Ishikawa (cell line): ENCODE results near the gene WSB1.

Experiments used
- CEBPB ChIP-seq: IDR thresholded peaks from 2 replicates; pipeline ENCODE4 v1.6.1; 2012
- CREB1 ChIP-seq: IDR thresholded peaks from 2 replicates; pipeline ENCODE4 v1.6.1; 2012; ENCODE audit warnings: low read depth
- EGR1 ChIP-seq: IDR thresholded peaks from 2 replicates; pipeline ENCODE4 v1.6.1; 2012
- EP300 ChIP-seq: IDR thresholded peaks from 2 replicates; pipeline ENCODE4 v1.6.1; 2012; ENCODE audit warnings: borderline replicate concordance
- FOXM1 ChIP-seq: IDR thresholded peaks from 2 replicates; pipeline ENCODE4 v1.6.1; 2012; ENCODE audit warnings: low read depth, borderline replicate concordance
- NFIC ChIP-seq: IDR thresholded peaks from 2 replicates; pipeline ENCODE4 v1.6.1; 2012
- RAD21 ChIP-seq: IDR thresholded peaks from 2 replicates; pipeline ENCODE4 v1.6.1; 2012; ENCODE audit warnings: low read depth
- TAF1 ChIP-seq: IDR thresholded peaks from 2 replicates; pipeline ENCODE4 v1.6.1; 2012; ENCODE audit warnings: low read depth, mild to moderate bottlenecking
- TCF12 ChIP-seq: IDR thresholded peaks from 2 replicates; pipeline ENCODE4 v1.6.1; 2012; ENCODE audit warnings: low read depth
- TEAD4 ChIP-seq: IDR thresholded peaks from 2 replicates; pipeline ENCODE4 v1.6.1; 2012
- YY1 ChIP-seq: IDR thresholded peaks from 2 replicates; pipeline ENCODE4 v1.6.1; 2012; ENCODE audit warnings: low read depth
- ZBTB7A ChIP-seq: IDR thresholded peaks from 2 replicates; pipeline ENCODE4 v1.6.1; 2012; ENCODE audit warnings: low read depth
- TF ChIP-seq, protein P1 (sequence below): IDR thresholded peaks from 2 replicates; pipeline ENCODE4 v1.6.1; 2012; ENCODE audit warnings: low read depth, mild to moderate bottlenecking
- TF ChIP-seq, protein P2 (sequence below): IDR thresholded peaks from 2 replicates; pipeline ENCODE4 v1.6.1; 2012
- TF ChIP-seq, protein P3 (sequence below): IDR thresholded peaks from 2 replicates; pipeline ENCODE4 v1.6.1; 2012

The WSB1 gene

DNA sequence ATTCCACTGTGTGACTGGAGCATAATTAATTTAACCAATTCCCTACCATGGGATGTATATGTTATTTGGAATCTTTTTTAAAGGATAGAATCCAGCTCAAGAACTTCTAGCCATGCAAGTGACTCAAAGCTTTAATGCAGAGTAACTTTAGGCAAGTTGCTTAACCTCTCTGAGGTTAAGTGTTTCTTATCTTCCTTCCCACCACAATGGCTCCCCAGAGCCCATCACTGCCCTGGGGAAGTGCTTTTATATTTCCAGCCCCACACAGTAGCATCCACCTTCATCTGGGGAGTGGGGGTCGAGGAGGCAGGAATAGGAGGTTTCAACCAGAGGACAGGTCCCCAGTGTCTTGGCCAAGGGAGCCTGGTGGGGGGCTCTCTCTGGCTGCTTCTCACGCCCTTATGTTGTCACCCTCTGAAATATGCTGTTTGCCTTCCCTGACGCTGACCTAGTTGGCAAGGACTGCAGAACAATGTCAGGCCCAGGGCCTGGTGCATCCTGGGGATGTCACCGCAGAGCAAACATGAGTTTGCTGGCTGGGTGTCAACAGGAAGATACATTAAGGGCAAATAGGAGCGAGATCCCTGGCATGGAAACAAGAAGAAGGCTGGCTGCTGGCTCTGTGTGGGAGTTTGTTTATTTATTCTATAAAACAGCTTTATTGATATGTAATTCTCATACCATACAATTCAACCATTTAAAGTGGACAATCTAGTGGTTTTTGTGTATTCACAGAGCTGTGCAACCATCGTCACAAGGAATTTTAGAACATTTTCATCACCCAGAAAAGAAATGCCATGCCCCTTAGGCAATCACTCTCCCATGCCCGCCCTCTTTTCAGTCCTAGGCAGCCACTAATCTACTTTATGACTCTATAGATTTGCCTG, 46.6 kb upstream of the WSB1 start:
- TF ChIP-seq EP300 (no peak), NFIC (peak; percentile 32; the same call in 1 of the 2 replicates)

DNA sequence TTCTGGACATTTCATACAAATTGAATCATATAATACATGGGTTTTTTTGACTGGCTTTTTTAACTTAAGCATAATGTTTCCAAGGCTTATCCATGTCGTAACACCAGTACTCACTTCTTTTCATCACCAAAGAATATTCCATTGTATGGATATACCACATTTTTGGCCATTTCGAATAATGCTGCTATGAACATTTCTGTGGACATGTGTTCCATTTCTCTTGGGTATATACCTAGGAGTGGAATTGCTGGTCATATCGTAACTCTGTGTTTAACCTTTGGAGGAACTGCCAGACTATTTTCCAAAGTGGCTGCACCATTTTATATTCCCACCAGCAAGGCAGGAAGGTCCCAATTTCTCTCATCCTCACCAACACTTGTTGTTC, 46.0 kb upstream of the WSB1 start:
- TF ChIP-seq ZBTB7A (no peak), NFIC (no peak), YY1 (no peak)

DNA sequence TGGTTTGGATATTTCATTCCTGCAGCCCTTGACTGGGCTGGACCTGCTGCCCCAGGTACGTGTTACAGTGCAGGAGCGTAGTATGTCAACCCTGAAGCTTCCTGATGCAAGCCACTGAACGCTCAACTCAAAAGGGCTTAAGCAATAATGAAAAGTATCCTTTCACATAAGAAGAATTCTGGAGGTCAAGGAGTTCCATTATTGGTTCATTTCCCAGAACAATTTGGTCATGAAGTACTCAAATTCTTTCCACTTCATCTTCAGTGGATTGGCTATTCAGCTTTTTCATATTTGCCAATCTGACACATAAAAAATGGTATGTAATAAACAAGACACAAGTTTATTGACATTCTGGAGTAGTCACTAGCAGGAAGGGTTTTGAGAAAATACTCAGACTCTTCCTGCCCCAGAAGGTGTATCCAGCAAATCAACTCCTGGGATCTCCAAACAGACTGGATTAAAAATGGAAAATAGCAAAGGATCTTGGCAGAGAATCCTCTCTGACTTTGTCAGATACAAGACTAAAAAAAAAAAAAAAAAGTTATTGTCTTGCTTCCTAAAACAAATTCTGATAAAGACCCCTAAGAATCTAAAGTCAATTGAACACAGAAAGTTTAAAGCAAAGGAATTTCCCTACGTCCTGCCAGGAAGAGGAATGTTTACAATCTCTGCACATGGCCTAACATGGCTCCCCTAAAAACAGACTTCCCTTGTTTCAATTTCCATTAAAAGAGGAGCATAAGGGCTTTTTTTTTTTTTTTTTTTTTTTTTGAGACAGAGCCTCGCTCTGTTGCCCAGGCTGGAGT, 37.5 kb upstream of the WSB1 start:
- TF ChIP-seq FOXM1 (no peak), EP300 (no peak), RAD21 (no peak), TEAD4 (no peak)
- TF ChIP-seq, protein P1, sequence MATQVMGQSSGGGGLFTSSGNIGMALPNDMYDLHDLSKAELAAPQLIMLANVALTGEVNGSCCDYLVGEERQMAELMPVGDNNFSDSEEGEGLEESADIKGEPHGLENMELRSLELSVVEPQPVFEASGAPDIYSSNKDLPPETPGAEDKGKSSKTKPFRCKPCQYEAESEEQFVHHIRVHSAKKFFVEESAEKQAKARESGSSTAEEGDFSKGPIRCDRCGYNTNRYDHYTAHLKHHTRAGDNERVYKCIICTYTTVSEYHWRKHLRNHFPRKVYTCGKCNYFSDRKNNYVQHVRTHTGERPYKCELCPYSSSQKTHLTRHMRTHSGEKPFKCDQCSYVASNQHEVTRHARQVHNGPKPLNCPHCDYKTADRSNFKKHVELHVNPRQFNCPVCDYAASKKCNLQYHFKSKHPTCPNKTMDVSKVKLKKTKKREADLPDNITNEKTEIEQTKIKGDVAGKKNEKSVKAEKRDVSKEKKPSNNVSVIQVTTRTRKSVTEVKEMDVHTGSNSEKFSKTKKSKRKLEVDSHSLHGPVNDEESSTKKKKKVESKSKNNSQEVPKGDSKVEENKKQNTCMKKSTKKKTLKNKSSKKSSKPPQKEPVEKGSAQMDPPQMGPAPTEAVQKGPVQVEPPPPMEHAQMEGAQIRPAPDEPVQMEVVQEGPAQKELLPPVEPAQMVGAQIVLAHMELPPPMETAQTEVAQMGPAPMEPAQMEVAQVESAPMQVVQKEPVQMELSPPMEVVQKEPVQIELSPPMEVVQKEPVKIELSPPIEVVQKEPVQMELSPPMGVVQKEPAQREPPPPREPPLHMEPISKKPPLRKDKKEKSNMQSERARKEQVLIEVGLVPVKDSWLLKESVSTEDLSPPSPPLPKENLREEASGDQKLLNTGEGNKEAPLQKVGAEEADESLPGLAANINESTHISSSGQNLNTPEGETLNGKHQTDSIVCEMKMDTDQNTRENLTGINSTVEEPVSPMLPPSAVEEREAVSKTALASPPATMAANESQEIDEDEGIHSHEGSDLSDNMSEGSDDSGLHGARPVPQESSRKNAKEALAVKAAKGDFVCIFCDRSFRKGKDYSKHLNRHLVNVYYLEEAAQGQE, result no peak

DNA sequence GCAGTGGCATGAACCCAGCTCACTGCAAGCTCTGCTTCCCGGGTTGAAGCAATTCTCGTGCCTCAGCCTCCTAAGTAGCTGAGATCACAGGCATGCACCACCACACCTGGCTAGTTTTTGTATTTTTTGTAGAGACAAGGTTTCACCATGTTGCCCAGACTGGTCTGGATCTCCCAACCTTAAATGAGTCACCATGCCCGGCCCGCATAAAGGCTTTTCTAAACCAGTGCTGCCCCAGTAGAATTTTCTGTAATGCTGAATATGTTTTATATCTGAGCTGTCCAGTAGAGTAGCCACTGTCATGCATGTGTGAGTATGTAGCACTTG, 36.9 kb upstream of the WSB1 start:
- TF ChIP-seq EGR1 (no peak), CREB1 (no peak), NFIC (no peak), ZBTB7A (no peak), YY1 (no peak), FOXM1 (no peak), RAD21 (no peak), TAF1 (no peak), CEBPB (no peak), TCF12 (no peak), EP300 (no peak), TEAD4 (no peak)
- TF ChIP-seq, protein P1, result no peak
- TF ChIP-seq, protein P2, sequence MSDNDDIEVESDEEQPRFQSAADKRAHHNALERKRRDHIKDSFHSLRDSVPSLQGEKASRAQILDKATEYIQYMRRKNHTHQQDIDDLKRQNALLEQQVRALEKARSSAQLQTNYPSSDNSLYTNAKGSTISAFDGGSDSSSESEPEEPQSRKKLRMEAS, result no peak
- TF ChIP-seq, protein P3, sequence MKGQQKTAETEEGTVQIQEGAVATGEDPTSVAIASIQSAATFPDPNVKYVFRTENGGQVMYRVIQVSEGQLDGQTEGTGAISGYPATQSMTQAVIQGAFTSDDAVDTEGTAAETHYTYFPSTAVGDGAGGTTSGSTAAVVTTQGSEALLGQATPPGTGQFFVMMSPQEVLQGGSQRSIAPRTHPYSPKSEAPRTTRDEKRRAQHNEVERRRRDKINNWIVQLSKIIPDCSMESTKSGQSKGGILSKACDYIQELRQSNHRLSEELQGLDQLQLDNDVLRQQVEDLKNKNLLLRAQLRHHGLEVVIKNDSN, result no peak

DNA sequence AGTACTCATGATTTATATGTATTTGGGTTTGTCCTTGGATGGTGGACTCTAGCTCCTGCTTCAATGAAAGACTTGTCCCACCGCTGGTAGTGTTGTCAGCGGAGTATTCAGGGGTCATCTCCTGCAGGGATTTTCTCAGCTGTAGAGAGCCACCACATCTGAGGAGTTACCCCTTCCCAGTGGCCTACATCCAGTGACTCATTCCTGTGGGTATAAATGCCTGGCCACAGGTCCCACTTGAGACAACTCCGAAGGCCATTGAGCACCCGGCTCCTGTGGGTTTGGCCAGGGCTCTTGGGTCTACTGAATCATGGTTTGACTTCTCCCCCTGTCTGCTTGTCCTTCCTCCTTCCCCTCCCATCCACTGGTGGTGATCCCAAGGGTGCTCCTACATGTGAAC, 34.6 kb upstream of the WSB1 start:
- TF ChIP-seq TEAD4 (no peak), RAD21 (no peak), FOXM1 (no peak)

DNA sequence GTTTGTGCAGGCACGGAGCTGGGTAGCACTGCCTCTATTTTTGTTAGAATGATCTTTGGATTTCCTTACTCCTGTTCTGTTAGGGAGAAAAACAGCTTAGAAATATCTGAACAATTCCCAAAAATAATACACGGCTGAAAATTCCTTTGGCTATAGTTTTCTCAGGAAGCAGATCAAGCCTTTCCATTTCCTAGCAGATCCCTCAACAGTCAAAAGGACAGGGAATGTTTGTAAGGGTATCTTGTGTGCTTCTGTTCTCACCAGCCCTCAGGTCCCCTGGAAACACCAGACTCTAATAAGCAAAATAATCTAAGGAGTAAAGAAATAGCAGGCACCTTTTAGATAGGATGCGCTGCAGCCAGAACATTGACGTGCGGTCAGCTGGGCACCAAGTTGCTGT, 30.5 kb upstream of the WSB1 start:
- no peak for TF ChIP-seq TAF1
- TF ChIP-seq, protein P1, result no peak
- no peak for TF ChIP-seq RAD21
